Muscle layer of duodenum (tissue), 2 donors: Measurements from ENCODE around the gene DLK1.

Experiments
- H3K27ac ChIP-seq: one replicate; pipeline ENCODE4 v1.7.0; 2013; ENCODE audit warnings: mild to moderate bottlenecking, low read length
- H3K27me3 ChIP-seq: one replicate; pipeline ENCODE4 v1.7.0; 2013; ENCODE audit warnings: low read depth, mild to moderate bottlenecking, control low read depth, low read length
- H3K36me3 ChIP-seq, 2 donors: one replicate each; pipeline ENCODE4 v1.7.0; 2013; ENCODE audit warnings: low read length in 2 of 2, control low read depth in 1 of 2, mild to moderate bottlenecking in 1 of 2; ENCODE audit not compliant: insufficient read depth in 2 of 2, control insufficient read depth in 1 of 2
- H3K4me1 ChIP-seq, 2 donors: one replicate each; pipeline ENCODE4 v1.7.0; 2013; ENCODE audit warnings: low read length in 2 of 2, mild to moderate bottlenecking in 2 of 2, control low read depth in 1 of 2, moderate library complexity in 1 of 2; ENCODE audit not compliant: insufficient read depth in 2 of 2, control insufficient read depth in 1 of 2
- H3K4me3 ChIP-seq, 2 donors: one replicate each; pipeline ENCODE4 v1.7.0; 2013; ENCODE audit warnings: low read length in 2 of 2, low read depth in 1 of 2, mild to moderate bottlenecking in 1 of 2
- H3K9me3 ChIP-seq, 2 donors: one replicate each; pipeline ENCODE4 v1.7.0; 2013; ENCODE audit warnings: low read length in 2 of 2, control low read depth in 1 of 2, mild to moderate bottlenecking in 1 of 2; ENCODE audit not compliant: control insufficient read depth in 1 of 2
- donor health status: healthy.

The DLK1 gene

GRCh38 chr14:100717386-100717785 is 9.3 kb upstream of the DLK1 start:
- Histone ChIP-seq H3K4me1 (no peaks in the 10 kb centered on the region), H3K36me3 (no peaks in the 10 kb centered on the region), H3K4me3 (no peak overlapping the region), H3K27me3 (peaks cover 4% of the 10 kb centered on the region), H3K9me3 (no peaks in the 10 kb centered on the region), H3K27ac (no peak overlapping the region)

- Histone ChIP-seq H3K4me3 (no peak overlapping the region), H3K27me3 (peaks cover 5% of the 10 kb centered on the region)
These were observed 6.6 kb upstream of the DLK1 start for GRCh38 chr14:100719976-100720520.

GRCh38 chr14:100721568-100721967 is 5.1 kb upstream of the DLK1 start:
- H3K27me3 ChIP-seq, result peaks cover 7% of the 10 kb centered on the region

More at GRCh38 chr14:100719976-100720520, 6.6 kb upstream of the DLK1 start:
- H3K9me3 ChIP-seq, result no peaks in the 10 kb centered on the region
- no peak overlapping the region for H3K27ac ChIP-seq
- no peaks in the 10 kb centered on the region for H3K4me1 ChIP-seq
- no peaks in the 10 kb centered on the region for H3K36me3 ChIP-seq

GRCh38 chr14:100722367-100722766 is 4.3 kb upstream of the DLK1 start:
- H3K27me3 ChIP-seq, result peaks cover 11% of the 10 kb centered on the region
- no peaks in the 10 kb centered on the region for H3K9me3 ChIP-seq
- no peak overlapping the region for H3K27ac ChIP-seq
- H3K4me1 ChIP-seq, result no peaks in the 10 kb centered on the region
- H3K4me3 ChIP-seq, result no peak overlapping the region
- H3K36me3 ChIP-seq, result no peaks in the 10 kb centered on the region

More at GRCh38 chr14:100721568-100721967, 5.1 kb upstream of the DLK1 start:
- Histone ChIP-seq H3K4me1 (no peaks in the 10 kb centered on the region), H3K27ac (no peak overlapping the region), H3K9me3 (no peaks in the 10 kb centered on the region), H3K4me3 (no peak overlapping the region), H3K36me3 (no peaks in the 10 kb centered on the region)

GRCh38 chr14:100723135-100723829 is 3.4 kb upstream of the DLK1 start:
- no peak overlapping the region for H3K27ac ChIP-seq
- no peaks in the 10 kb centered on the region for H3K4me1 ChIP-seq
- H3K9me3 ChIP-seq, result no peaks in the 10 kb centered on the region
- no peak overlapping the region for H3K4me3 ChIP-seq
- H3K27me3 ChIP-seq, result peaks cover 19% of the 10 kb centered on the region
- H3K36me3 ChIP-seq, result no peaks in the 10 kb centered on the region

GRCh38 chr14:100723830-100724437 is 2.8 kb upstream of the DLK1 start:
- Histone ChIP-seq H3K36me3 (no peaks in the 10 kb centered on the region), H3K27me3 (peaks cover 22% of the 10 kb centered on the region), H3K27ac (no peak overlapping the region)

GRCh38 chr14:100724536-100724935 is 2.2 kb upstream of the DLK1 start:
- Histone ChIP-seq H3K4me1 (no peaks in the 10 kb centered on the region), H3K9me3 (no peaks in the 10 kb centered on the region), H3K27me3 (peaks cover 28% of the 10 kb centered on the region)

More at GRCh38 chr14:100723830-100724437, 2.8 kb upstream of the DLK1 start:
- H3K4me3 ChIP-seq, result no peak overlapping the region
- no peaks in the 10 kb centered on the region for H3K4me1 ChIP-seq
- no peaks in the 10 kb centered on the region for H3K9me3 ChIP-seq

GRCh38 chr14:100725587-100726387 is 905 bp upstream of the DLK1 start:
- Histone ChIP-seq H3K36me3 (no peaks in the 10 kb centered on the region), H3K4me3 (no peak overlapping the region), H3K4me1 (no peaks in the 10 kb centered on the region), H3K27ac (no peak overlapping the region), H3K9me3 (no peaks in the 10 kb centered on the region), H3K27me3 (peaks cover 33% of the 10 kb centered on the region)

More at GRCh38 chr14:100724536-100724935, 2.2 kb upstream of the DLK1 start:
- H3K4me3 ChIP-seq, result no peak overlapping the region
- no peaks in the 10 kb centered on the region for H3K36me3 ChIP-seq
- no peak overlapping the region for H3K27ac ChIP-seq

GRCh38 chr14:100727086-100727872 is 587 bp downstream of the DLK1 start:
- Histone ChIP-seq H3K27ac (no peak overlapping the region), H3K9me3 (no peaks in the 10 kb centered on the region), H3K4me3 (no peak overlapping the region), H3K4me1 (no peaks in the 10 kb centered on the region), H3K36me3 (no peaks in the 10 kb centered on the region), H3K27me3 (peaks cover 30% of the 10 kb centered on the region)

- Histone ChIP-seq H3K36me3 (no peaks in the 10 kb centered on the region), H3K27ac (no peak overlapping the region), H3K4me1 (no peaks in the 10 kb centered on the region), H3K9me3 (no peaks in the 10 kb centered on the region), H3K4me3 (no peak overlapping the region), H3K27me3 (peaks cover 29% of the 10 kb centered on the region)
These were observed 1.2 kb downstream of the DLK1 start for GRCh38 chr14:100727873-100728240.
